Measurements from ENCODE around the gene RECQL5. TPM values are rescaled to one million over a fixed set of nuclear protein-coding genes. Genes with fewer than 3 reads are reported as not detected.

RECQL5 gene
- total RNA-seq, 1 donor, result 7.8 TPM

GRCh38 chr17:75612906-75613626, 53.9 kb downstream of the RECQL5 start:
- Histone ChIP-seq H3K4me1 (ENCODE audit: insufficient read depth, low read length) (no peaks in the 10 kb centered on the region), H3K9me3 (ENCODE audit: low read depth, low read length) (no peaks in the 10 kb centered on the region), H3K4me3 (ENCODE audit: low read length) (no peak overlapping the region), H3K27me3 (ENCODE audit: insufficient read depth, low read length) (no peaks in the 10 kb centered on the region)

GRCh38 chr17:75611851-75612429, 55.0 kb downstream of the RECQL5 start:
- Histone ChIP-seq H3K27me3 (ENCODE audit: insufficient read depth, low read length) (no peaks in the 10 kb centered on the region), H3K4me3 (ENCODE audit: low read length) (no peak overlapping the region), H3K4me1 (ENCODE audit: insufficient read depth, low read length) (no peaks in the 10 kb centered on the region), H3K9me3 (ENCODE audit: low read depth, low read length) (no peaks in the 10 kb centered on the region)

- no peaks in the 10 kb centered on the region for H3K4me1 ChIP-seq (ENCODE audit: insufficient read depth, low read length)
- H3K9me3 ChIP-seq (ENCODE audit: low read depth, low read length), result no peaks in the 10 kb centered on the region
- H3K27me3 ChIP-seq (ENCODE audit: insufficient read depth, low read length), result no peaks in the 10 kb centered on the region
- H3K4me3 ChIP-seq (ENCODE audit: low read length), result no peak overlapping the region
Observed at GRCh38 chr17:75610103-75610984, 56.6 kb downstream of the RECQL5 start.

GRCh38 chr17:75607086-75607485, 59.9 kb downstream of the RECQL5 start:
- no peak overlapping the region for H3K4me3 ChIP-seq (ENCODE audit: low read length)
- H3K4me1 ChIP-seq (ENCODE audit: insufficient read depth, low read length), result no peaks in the 10 kb centered on the region
- H3K9me3 ChIP-seq (ENCODE audit: low read depth, low read length), result no peaks in the 10 kb centered on the region

GRCh38 chr17:75605790-75606189, 61.2 kb downstream of the RECQL5 start:
- Histone ChIP-seq H3K4me1 (ENCODE audit: insufficient read depth, low read length) (no peaks in the 10 kb centered on the region), H3K9me3 (ENCODE audit: low read depth, low read length) (no peaks in the 10 kb centered on the region), H3K27me3 (ENCODE audit: insufficient read depth, low read length) (no peaks in the 10 kb centered on the region), H3K4me3 (ENCODE audit: low read length) (no peak overlapping the region)

More at GRCh38 chr17:75607086-75607485, 59.9 kb downstream of the RECQL5 start:
- no peaks in the 10 kb centered on the region for H3K27me3 ChIP-seq (ENCODE audit: insufficient read depth, low read length)

GRCh38 chr17:75604034-75604695, 62.8 kb downstream of the RECQL5 start:
- H3K27me3 ChIP-seq (ENCODE audit: insufficient read depth, low read length), result no peaks in the 10 kb centered on the region
- no peaks in the 10 kb centered on the region for H3K9me3 ChIP-seq (ENCODE audit: low read depth, low read length)
- H3K4me1 ChIP-seq (ENCODE audit: insufficient read depth, low read length), result no peaks in the 10 kb centered on the region
- no peak overlapping the region for H3K4me3 ChIP-seq (ENCODE audit: low read length)

GRCh38 chr17:75603123-75603522, 63.8 kb downstream of the RECQL5 start:
- no peaks in the 10 kb centered on the region for H3K27me3 ChIP-seq (ENCODE audit: insufficient read depth, low read length)
- H3K4me3 ChIP-seq (ENCODE audit: low read length), result no peak overlapping the region
- H3K4me1 ChIP-seq (ENCODE audit: insufficient read depth, low read length), result no peaks in the 10 kb centered on the region
- no peaks in the 10 kb centered on the region for H3K9me3 ChIP-seq (ENCODE audit: low read depth, low read length)

- H3K27me3 ChIP-seq (ENCODE audit: insufficient read depth, low read length), result no peaks in the 10 kb centered on the region
- H3K4me1 ChIP-seq (ENCODE audit: insufficient read depth, low read length), result no peaks in the 10 kb centered on the region
- no peaks in the 10 kb centered on the region for H3K9me3 ChIP-seq (ENCODE audit: low read depth, low read length)
- no peak overlapping the region for H3K4me3 ChIP-seq (ENCODE audit: low read length)
Observed at GRCh38 chr17:75602644-75603043, 64.3 kb downstream of the RECQL5 start.

GRCh38 chr17:75601057-75601987, 65.6 kb downstream of the RECQL5 start:
- Histone ChIP-seq H3K9me3 (ENCODE audit: low read depth, low read length) (no peaks in the 10 kb centered on the region), H3K27me3 (ENCODE audit: insufficient read depth, low read length) (no peaks in the 10 kb centered on the region), H3K4me3 (ENCODE audit: low read length) (no peak overlapping the region), H3K4me1 (ENCODE audit: insufficient read depth, low read length) (no peaks in the 10 kb centered on the region)

- Histone ChIP-seq H3K9me3 (ENCODE audit: low read depth, low read length) (no peaks in the 10 kb centered on the region), H3K4me1 (ENCODE audit: insufficient read depth, low read length) (no peaks in the 10 kb centered on the region), H3K27me3 (ENCODE audit: insufficient read depth, low read length) (no peaks in the 10 kb centered on the region), H3K4me3 (ENCODE audit: low read length) (no peak overlapping the region)
Observed at GRCh38 chr17:75596320-75597087, 70.5 kb downstream of the RECQL5 start.

- Histone ChIP-seq H3K4me3 (ENCODE audit: low read length) (no peak overlapping the region), H3K9me3 (ENCODE audit: low read depth, low read length) (no peaks in the 10 kb centered on the region), H3K4me1 (ENCODE audit: insufficient read depth, low read length) (no peaks in the 10 kb centered on the region), H3K27me3 (ENCODE audit: insufficient read depth, low read length) (no peaks in the 10 kb centered on the region)
Observed at GRCh38 chr17:75595920-75596313, 71.0 kb downstream of the RECQL5 start.

GRCh38 chr17:75595284-75595919, 71.6 kb downstream of the RECQL5 start:
- Histone ChIP-seq H3K4me3 (ENCODE audit: low read length) (no peak overlapping the region), H3K4me1 (ENCODE audit: insufficient read depth, low read length) (peaks cover 3% of the 10 kb centered on the region), H3K9me3 (ENCODE audit: low read depth, low read length) (no peaks in the 10 kb centered on the region), H3K27me3 (ENCODE audit: insufficient read depth, low read length) (no peaks in the 10 kb centered on the region)

Measured in mononuclear cell (primary cell).